HUES6 (cell line): ENCODE results near the gene ZCCHC18.
A peak's percentile ranks its signal among the peaks of the same experiment; 100 is the strongest.
"Not testable (repeated sequence)": the region's sequence is repeated elsewhere in the genome, so short reads cannot be mapped to it uniquely, and the experiment has no call there.

Source experiments
- H3K27ac ChIP-seq: 2 replicates; pipeline ENCODE4 v1.7.0; 2013; ENCODE audit warnings: low read depth, mild to moderate bottlenecking, low read length, inconsistent platforms
- H3K27me3 ChIP-seq: 2 replicates; pipeline ENCODE4 v1.6.1; 2013; ENCODE audit warnings: low read length; ENCODE audit not compliant: control insufficient read depth, insufficient read depth
- H3K36me3 ChIP-seq: 2 replicates; pipeline ENCODE4 v1.6.1; 2013; ENCODE audit warnings: low read length; ENCODE audit not compliant: control insufficient read depth, insufficient read depth
- H3K4me1 ChIP-seq: 2 replicates; pipeline ENCODE4 v1.6.1; 2013; ENCODE audit warnings: low read length; ENCODE audit not compliant: control insufficient read depth, insufficient read depth
- H3K4me3 ChIP-seq: 2 replicates; pipeline ENCODE4 v1.5.1; 2013; ENCODE audit warnings: low read depth, low read length
- H3K9ac ChIP-seq: one replicate; pipeline ENCODE4 v1.6.1; 2013; ENCODE audit warnings: mild to moderate bottlenecking, low read length
- H3K9me3 ChIP-seq: 2 replicates; pipeline ENCODE4 v1.6.1; 2013; ENCODE audit warnings: low read depth, low read length; ENCODE audit not compliant: control insufficient read depth, insufficient read depth

ZCCHC18 gene

GRCh38 chrX:104112326-104112951 is at the start of gene ZCCHC18:
Gene ZCCHC18 (plus strand): TSS chrX:104112523. CDS start chrX:104114112, 1,589 bp downstream.
- H3K4me3 ChIP-seq, result peak within 1 kb of the TSS; percentile 81
- H3K9ac ChIP-seq, result peak within 1 kb of the TSS; percentile 86
- H3K36me3 ChIP-seq, result no peaks in the 10 kb centered on the region
- no peak within 1 kb of the TSS; the same call in 1 of the 2 replicates for H3K27ac ChIP-seq
- peaks cover 17% of the 10 kb centered on the region for H3K4me1 ChIP-seq
- peaks cover 57% of the 10 kb centered on the region for H3K27me3 ChIP-seq
- H3K9me3 ChIP-seq, result no peaks in the 10 kb centered on the region

GRCh38 chrX:104062636-104063035 is 49.7 kb upstream of the ZCCHC18 start:
- H3K9me3 ChIP-seq, H3K9ac ChIP-seq, H3K27me3 ChIP-seq, H3K27ac ChIP-seq, H3K4me3 ChIP-seq, H3K36me3 ChIP-seq, H3K4me1 ChIP-seq: not testable (repeated sequence)

GRCh38 chrX:104075778-104076445 is 36.4 kb upstream of the ZCCHC18 start, which contains the start of gene TMSB15C:
Gene TMSB15C (minus strand): TSS chrX:104076236.
- not testable (repeated sequence) for H3K9ac ChIP-seq, H3K9me3 ChIP-seq, H3K27me3 ChIP-seq, H3K4me3 ChIP-seq, H3K4me1 ChIP-seq, H3K27ac ChIP-seq, H3K36me3 ChIP-seq

- not testable (repeated sequence) for H3K4me1 ChIP-seq, H3K36me3 ChIP-seq, H3K27me3 ChIP-seq, H3K9me3 ChIP-seq, H3K27ac ChIP-seq, H3K4me3 ChIP-seq, H3K9ac ChIP-seq
These were observed 34.5 kb upstream of the ZCCHC18 start for GRCh38 chrX:104077854-104078253.

- Histone ChIP-seq H3K4me1 (no peaks in the 10 kb centered on the region), H3K27me3 (peaks cover 57% of the 10 kb centered on the region), H3K4me3 (no peak overlapping the region), H3K36me3 (no peaks in the 10 kb centered on the region), H3K27ac (no peak overlapping the region), H3K9ac (no peak overlapping the region), H3K9me3 (no peaks in the 10 kb centered on the region)
These were observed 28.3 kb upstream of the ZCCHC18 start for GRCh38 chrX:104084063-104084462.

GRCh38 chrX:104084534-104085277 is 27.6 kb upstream of the ZCCHC18 start:
- Histone ChIP-seq H3K4me1 (no peaks in the 10 kb centered on the region), H3K36me3 (no peaks in the 10 kb centered on the region), H3K27me3 (peaks cover 63% of the 10 kb centered on the region), H3K9me3 (no peaks in the 10 kb centered on the region), H3K27ac (no peak overlapping the region), H3K4me3 (no peak overlapping the region), H3K9ac (no peak overlapping the region)

- Histone ChIP-seq H3K27ac (no peak overlapping the region), H3K4me3 (no peak overlapping the region), H3K4me1 (no peaks in the 10 kb centered on the region), H3K27me3 (peaks cover 71% of the 10 kb centered on the region), H3K9ac (no peak overlapping the region), H3K9me3 (no peaks in the 10 kb centered on the region), H3K36me3 (no peaks in the 10 kb centered on the region)
These were observed 26.8 kb upstream of the ZCCHC18 start for GRCh38 chrX:104085477-104085876.

GRCh38 chrX:104085919-104086318 is 26.4 kb upstream of the ZCCHC18 start:
- no peak overlapping the region for H3K27ac ChIP-seq
- no peaks in the 10 kb centered on the region for H3K9me3 ChIP-seq
- no peaks in the 10 kb centered on the region for H3K4me1 ChIP-seq
- peaks cover 75% of the 10 kb centered on the region for H3K27me3 ChIP-seq
- no peak overlapping the region for H3K9ac ChIP-seq
- H3K36me3 ChIP-seq, result no peaks in the 10 kb centered on the region
- H3K4me3 ChIP-seq, result no peak overlapping the region

- H3K9ac ChIP-seq, result no peak overlapping the region
- H3K27ac ChIP-seq, result no peak overlapping the region
- H3K4me1 ChIP-seq, result no peaks in the 10 kb centered on the region
- no peaks in the 10 kb centered on the region for H3K9me3 ChIP-seq
- no peak overlapping the region for H3K4me3 ChIP-seq
- H3K27me3 ChIP-seq, result peaks cover 30% of the 10 kb centered on the region
- no peaks in the 10 kb centered on the region for H3K36me3 ChIP-seq
These were observed 14.0 kb upstream of the ZCCHC18 start for GRCh38 chrX:104098151-104098808.

GRCh38 chrX:104098919-104099318 is 13.4 kb upstream of the ZCCHC18 start:
- H3K27ac ChIP-seq, result no peak overlapping the region
- no peak overlapping the region for H3K9ac ChIP-seq
- H3K9me3 ChIP-seq, result no peaks in the 10 kb centered on the region
- no peak overlapping the region for H3K4me3 ChIP-seq
- peaks cover 26% of the 10 kb centered on the region for H3K27me3 ChIP-seq
- H3K4me1 ChIP-seq, result no peaks in the 10 kb centered on the region
- H3K36me3 ChIP-seq, result no peaks in the 10 kb centered on the region

GRCh38 chrX:104104676-104105075 is 7.6 kb upstream of the ZCCHC18 start:
- Histone ChIP-seq H3K27ac (no peak overlapping the region), H3K9me3 (no peaks in the 10 kb centered on the region), H3K9ac (no peak overlapping the region), H3K4me1 (peaks cover 6% of the 10 kb centered on the region; the same call in 1 of the 2 replicates), H3K36me3 (no peaks in the 10 kb centered on the region), H3K27me3 (peaks cover 22% of the 10 kb centered on the region; the same call in 1 of the 2 replicates), H3K4me3 (no peak overlapping the region)
